HepG2 (cell line): ENCODE data around the gene RRBP1. TPM values are rescaled to one million over a fixed set of nuclear protein-coding genes. Genes with fewer than 3 reads are reported as not detected.

Experiments used
- CBFB ChIP-seq: sonication (generic); formaldehyde crosslinking; IDR thresholded peaks from 2 replicates; pipeline ENCODE4 v1.4.0; 2020; ENCODE audit warnings: missing genetic modification reagents
- HNRNPLL ChIP-seq: fragments of 200-400 bp; formaldehyde crosslinking; IDR thresholded peaks from 2 replicates; pipeline ENCODE4 v1.6.1; 2017; ENCODE audit warnings: mild to moderate bottlenecking, low read depth, low read length; ENCODE audit not compliant: poor library complexity, severe bottlenecking
- HOXA3 ChIP-seq: sonication (generic); formaldehyde crosslinking; IDR thresholded peaks from 2 replicates; pipeline ENCODE4 v1.5.0; 2020; ENCODE audit warnings: missing genetic modification reagents
- MED1 ChIP-seq: sonication (generic); formaldehyde crosslinking; IDR thresholded peaks from 2 replicates; pipeline ENCODE4 v1.4.0; 2020; ENCODE audit warnings: missing genetic modification reagents
- PBX3 ChIP-seq: sonication (generic); formaldehyde crosslinking; IDR thresholded peaks from 2 replicates; pipeline ENCODE4 v1.8.1; 2023; ENCODE audit warnings: missing genetic modification reagents, inconsistent platforms, borderline replicate concordance
- REL ChIP-seq: sonication (generic); formaldehyde crosslinking; conservative IDR thresholded peaks from 2 replicates; pipeline ENCODE4 v1.8.0; 2022; ENCODE audit warnings: mild to moderate bottlenecking, missing genetic modification reagents, moderate library complexity
- THAP7 ChIP-seq: sonication (generic); formaldehyde crosslinking; IDR thresholded peaks from 2 replicates; pipeline ENCODE4 v1.8.1; 2023; ENCODE audit warnings: mild to moderate bottlenecking, missing genetic modification reagents
- ZFP37 ChIP-seq: sonication (generic); formaldehyde crosslinking; IDR thresholded peaks from 2 replicates; pipeline ENCODE4 v1.4.0; 2020; ENCODE audit warnings: missing genetic modification reagents, borderline replicate concordance
- ZFP91 ChIP-seq: sonication (generic); formaldehyde crosslinking; IDR thresholded peaks from 2 replicates; pipeline ENCODE4 v1.9.0; 2022; ENCODE audit warnings: missing genetic modification reagents, mild to moderate bottlenecking, borderline replicate concordance
- ZFY ChIP-seq: sonication (generic); formaldehyde crosslinking; IDR thresholded peaks from 2 replicates; pipeline ENCODE4 v1.4.0; 2020; ENCODE audit warnings: missing genetic modification reagents
- ZNF17 ChIP-seq: sonication (generic); formaldehyde crosslinking; IDR thresholded peaks from 2 replicates; pipeline ENCODE4 v1.5.0; 2020; ENCODE audit warnings: mild to moderate bottlenecking, missing genetic modification reagents
- ZNF18 ChIP-seq: sonication (generic); formaldehyde crosslinking; IDR thresholded peaks from 2 replicates; pipeline ENCODE4 v1.8.0; 2022; ENCODE audit warnings: mild to moderate bottlenecking, missing genetic modification reagents; ENCODE audit not compliant: insufficient replicate concordance
- ZSCAN21 ChIP-seq: sonication (generic); formaldehyde crosslinking; IDR thresholded peaks from 2 replicates; pipeline ENCODE4 v1.8.0; 2022; ENCODE audit warnings: mild to moderate bottlenecking, missing genetic modification reagents, moderate library complexity, borderline replicate concordance
- polyA plus RNA-seq, 8 experiments: library from polyadenylated mRNA; depleted of rRNA in 3 of 8; stranded (reverse) in 7 of 8; unstranded in 1 of 8; fragments of >200 nt; fragmentation: Illumina TruSeq in 4 of 8; extraction: Trizol in 4 of 8; gene quantifications; 2 replicates each; pipeline versions ENCODE4 v1.2.1 to v1.2.3, GENCODE V29; 2011 to 2016; ENCODE audit warnings: low read depth in 4 of 8, missing spikeins in 1 of 8, mixed read lengths in 1 of 8; ENCODE audit not compliant: insufficient read depth in 1 of 8
- total RNA-seq, 5 experiments: library from RNA; depleted of rRNA; stranded (reverse); fragments of >200 nt; fragmentation: Illumina TruSeq; extraction: Trizol; gene quantifications; 2 replicates each; pipeline ENCODE4 v1.2.3, GENCODE V29; 2016; ENCODE audit warnings: low read depth in 1 of 5
- TF ChIP-seq, protein P1 (sequence below): sonication (generic); formaldehyde crosslinking; IDR thresholded peaks from 2 replicates; pipeline ENCODE4 v1.5.0; 2020; ENCODE audit warnings: missing genetic modification reagents
- TF ChIP-seq, protein P2 (sequence below): sonication (generic); formaldehyde crosslinking; IDR thresholded peaks from 2 replicates; pipeline ENCODE4 v1.5.0; 2020; ENCODE audit warnings: missing genetic modification reagents

RRBP1 gene
- total and polyA plus RNA-seq, 2 of the 13 experiments (the other 11 are each of a cell fraction or from before 2014, with no cell fraction given) = 150 to 222 TPM

DNA sequence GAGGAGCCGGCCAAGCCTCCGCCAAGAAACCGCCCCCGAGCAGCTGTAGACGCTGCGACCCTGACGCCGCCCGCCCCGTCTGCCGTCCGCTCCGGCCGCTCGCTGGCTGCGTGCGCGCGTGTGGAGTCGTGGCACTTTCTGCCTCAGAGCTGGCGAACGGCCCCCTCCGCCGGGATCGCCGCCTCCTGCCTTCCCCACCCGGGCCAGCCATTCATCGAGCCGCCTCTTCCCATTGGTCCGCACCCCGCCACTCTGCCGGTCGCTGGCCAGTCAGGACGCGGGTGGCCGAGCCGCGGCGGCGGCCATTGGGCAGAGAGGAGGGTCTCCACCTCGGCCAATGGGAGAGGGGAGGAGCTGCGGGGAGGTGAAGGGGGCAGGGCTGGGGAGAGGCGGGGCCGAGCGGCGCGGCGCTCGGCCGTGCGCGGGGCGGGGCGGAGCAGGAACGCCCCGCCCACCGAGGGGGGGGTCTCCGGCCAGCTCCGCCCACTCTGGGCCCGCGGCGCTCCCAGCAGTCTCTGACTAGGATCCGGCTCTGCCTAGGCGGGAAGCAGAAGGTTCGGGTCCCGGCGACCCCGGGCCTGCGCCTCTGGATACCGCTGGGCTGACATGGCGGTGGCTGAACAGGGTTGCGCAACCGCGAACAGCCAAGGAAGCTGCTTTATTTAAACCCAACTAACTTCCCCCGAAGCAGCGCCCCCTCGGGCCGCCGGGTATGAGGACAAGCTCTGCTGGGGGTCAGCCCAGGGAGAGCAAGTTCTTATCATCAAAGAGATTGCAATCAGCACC lies at the start of gene RRBP1 (continued):
- TF ChIP-seq PBX3 (peak; percentile 97), ZNF17 (no peak), HNRNPLL (peak; percentile 86), MED1 (CRISPR knock-in tag) (peak; percentile 83), CBFB (CRISPR knock-in tag) (peak; percentile 75), ZNF18 (CRISPR knock-in tag) (peak; percentile 85), THAP7 (CRISPR knock-in tag) (0 out of 2 replicates have a peak, but pooled peaks have one; percentile 60), ZFP37 (CRISPR knock-in tag) (peak; percentile 96), HOXA3 (CRISPR knock-in tag) (peak; percentile 97), ZSCAN21 (peak; percentile 62), ZFP91 (peak; percentile 84), ZFY (CRISPR knock-in tag) (peak; percentile 89), REL (peak; percentile 71)
- TF ChIP-seq, protein P1, sequence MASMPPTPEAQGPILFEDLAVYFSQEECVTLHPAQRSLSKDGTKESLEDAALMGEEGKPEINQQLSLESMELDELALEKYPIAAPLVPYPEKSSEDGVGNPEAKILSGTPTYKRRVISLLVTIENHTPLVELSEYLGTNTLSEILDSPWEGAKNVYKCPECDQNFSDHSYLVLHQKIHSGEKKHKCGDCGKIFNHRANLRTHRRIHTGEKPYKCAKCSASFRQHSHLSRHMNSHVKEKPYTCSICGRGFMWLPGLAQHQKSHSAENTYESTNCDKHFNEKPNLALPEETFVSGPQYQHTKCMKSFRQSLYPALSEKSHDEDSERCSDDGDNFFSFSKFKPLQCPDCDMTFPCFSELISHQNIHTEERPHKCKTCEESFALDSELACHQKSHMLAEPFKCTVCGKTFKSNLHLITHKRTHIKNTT (CRISPR knock-in tag) = 0 out of 2 replicates have a peak, but pooled peaks have one; percentile 68
- TF ChIP-seq, protein P2, sequence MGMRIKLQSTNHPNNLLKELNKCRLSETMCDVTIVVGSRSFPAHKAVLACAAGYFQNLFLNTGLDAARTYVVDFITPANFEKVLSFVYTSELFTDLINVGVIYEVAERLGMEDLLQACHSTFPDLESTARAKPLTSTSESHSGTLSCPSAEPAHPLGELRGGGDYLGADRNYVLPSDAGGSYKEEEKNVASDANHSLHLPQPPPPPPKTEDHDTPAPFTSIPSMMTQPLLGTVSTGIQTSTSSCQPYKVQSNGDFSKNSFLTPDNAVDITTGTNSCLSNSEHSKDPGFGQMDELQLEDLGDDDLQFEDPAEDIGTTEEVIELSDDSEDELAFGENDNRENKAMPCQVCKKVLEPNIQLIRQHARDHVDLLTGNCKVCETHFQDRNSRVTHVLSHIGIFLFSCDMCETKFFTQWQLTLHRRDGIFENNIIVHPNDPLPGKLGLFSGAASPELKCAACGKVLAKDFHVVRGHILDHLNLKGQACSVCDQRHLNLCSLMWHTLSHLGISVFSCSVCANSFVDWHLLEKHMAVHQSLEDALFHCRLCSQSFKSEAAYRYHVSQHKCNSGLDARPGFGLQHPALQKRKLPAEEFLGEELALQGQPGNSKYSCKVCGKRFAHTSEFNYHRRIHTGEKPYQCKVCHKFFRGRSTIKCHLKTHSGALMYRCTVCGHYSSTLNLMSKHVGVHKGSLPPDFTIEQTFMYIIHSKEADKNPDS (CRISPR knock-in tag) = peak; percentile 45; the same call in 1 of the 2 replicates
